Measurements from ENCODE around the gene MAP3K20.

DNA sequence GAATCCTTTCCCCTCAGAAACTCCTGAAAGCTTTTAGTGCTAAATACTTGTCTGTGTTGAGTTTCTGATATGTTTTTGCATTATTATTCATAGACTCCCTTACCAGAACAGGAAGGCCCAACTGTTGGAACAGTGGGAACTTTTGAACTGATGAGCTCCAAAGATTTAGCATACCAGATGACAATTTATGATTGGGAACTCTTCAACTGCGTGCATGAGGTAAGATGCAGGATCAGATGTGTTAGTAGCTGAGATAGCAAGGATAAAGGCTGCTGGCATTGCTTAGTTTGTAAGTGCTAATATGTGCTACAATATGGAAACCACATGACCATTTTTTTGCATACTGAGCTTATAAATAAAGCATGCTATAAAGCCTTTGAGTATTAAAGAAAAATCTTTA is 49.2 kb upstream of the MAP3K20 start:
- TF ChIP-seq, protein P1, sequence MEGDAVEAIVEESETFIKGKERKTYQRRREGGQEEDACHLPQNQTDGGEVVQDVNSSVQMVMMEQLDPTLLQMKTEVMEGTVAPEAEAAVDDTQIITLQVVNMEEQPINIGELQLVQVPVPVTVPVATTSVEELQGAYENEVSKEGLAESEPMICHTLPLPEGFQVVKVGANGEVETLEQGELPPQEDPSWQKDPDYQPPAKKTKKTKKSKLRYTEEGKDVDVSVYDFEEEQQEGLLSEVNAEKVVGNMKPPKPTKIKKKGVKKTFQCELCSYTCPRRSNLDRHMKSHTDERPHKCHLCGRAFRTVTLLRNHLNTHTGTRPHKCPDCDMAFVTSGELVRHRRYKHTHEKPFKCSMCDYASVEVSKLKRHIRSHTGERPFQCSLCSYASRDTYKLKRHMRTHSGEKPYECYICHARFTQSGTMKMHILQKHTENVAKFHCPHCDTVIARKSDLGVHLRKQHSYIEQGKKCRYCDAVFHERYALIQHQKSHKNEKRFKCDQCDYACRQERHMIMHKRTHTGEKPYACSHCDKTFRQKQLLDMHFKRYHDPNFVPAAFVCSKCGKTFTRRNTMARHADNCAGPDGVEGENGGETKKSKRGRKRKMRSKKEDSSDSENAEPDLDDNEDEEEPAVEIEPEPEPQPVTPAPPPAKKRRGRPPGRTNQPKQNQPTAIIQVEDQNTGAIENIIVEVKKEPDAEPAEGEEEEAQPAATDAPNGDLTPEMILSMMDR (conservative IDR thresholded peaks at IDR 0.05; ENCODE audit: low read depth, low read length) = no peak
- TF ChIP-seq EZH2 (IDR thresholded peaks at IDR 0.05; ENCODE audit: borderline replicate concordance, low read depth, low read length, poor library complexity, severe bottlenecking) = no peak

Measured in A673 (cell line).